GM19238 (cell line): ENCODE data around the gene SYTL3.

Source experiments
- DNase-seq: peaks from one replicate; pipeline ENCODE4 v3.0.0; 2011; ENCODE audit warnings: low spot score; ENCODE audit not compliant: insufficient read length

The SYTL3 gene

GRCh38 chr6:158718461-158719046 is 68.7 kb downstream of the SYTL3 start:
- DNase-seq = no peak

- no peak for DNase-seq
Observed at GRCh38 chr6:158722176-158722729, 72.4 kb downstream of the SYTL3 start.

- no peak for DNase-seq
Observed at GRCh38 chr6:158725704-158726103, 75.8 kb downstream of the SYTL3 start.

GRCh38 chr6:158729906-158730540 is 80.2 kb downstream of the SYTL3 start:
- DNase-seq = no peak

GRCh38 chr6:158730541-158730907 is 80.7 kb downstream of the SYTL3 start:
- DNase-seq = no peak

GRCh38 chr6:158735009-158735408 is 85.2 kb downstream of the SYTL3 start:
- no peak for DNase-seq

- DNase-seq = no peak
Observed at GRCh38 chr6:158737082-158737709, 87.3 kb downstream of the SYTL3 start.

GRCh38 chr6:158737710-158738615 is 88.1 kb downstream of the SYTL3 start:
- no peak for DNase-seq

GRCh38 chr6:158739673-158740072 is 89.8 kb downstream of the SYTL3 start:
- DNase-seq = no peak

- no peak for DNase-seq
Observed at GRCh38 chr6:158743033-158743651, 93.3 kb downstream of the SYTL3 start.

- DNase-seq = no peak
Observed at GRCh38 chr6:158744986-158745430, 95.2 kb downstream of the SYTL3 start.

GRCh38 chr6:158751224-158751623 is 101.4 kb downstream of the SYTL3 start:
- no peak for DNase-seq

GRCh38 chr6:158751921-158752320 is 102.1 kb downstream of the SYTL3 start:
- DNase-seq = no peak

- no peak for DNase-seq
Observed at GRCh38 chr6:158752613-158753012, 102.8 kb downstream of the SYTL3 start.

GRCh38 chr6:158753811-158754210 is 104.0 kb downstream of the SYTL3 start:
- no peak for DNase-seq

GRCh38 chr6:158754738-158755137 is 104.9 kb downstream of the SYTL3 start:
- no peak for DNase-seq

GRCh38 chr6:158755636-158756035 is 105.8 kb downstream of the SYTL3 start:
- DNase-seq = no peak

GRCh38 chr6:158756126-158756525 is 106.3 kb downstream of the SYTL3 start:
- no peak for DNase-seq

GRCh38 chr6:158756977-158757752 is 107.3 kb downstream of the SYTL3 start:
- no peak for DNase-seq

GRCh38 chr6:158757753-158758090 is 107.9 kb downstream of the SYTL3 start:
- no peak for DNase-seq
